CD4-positive, alpha-beta T cell (primary cell): ENCODE measurements around the gene STAB2. TPM values are rescaled to one million over a fixed set of nuclear protein-coding genes. Genes with fewer than 3 reads are reported as not detected.

Source experiments
- ATAC-seq: fragments of 200-7000 bp; cut with Tn5 transposase; one replicate; pipeline ENCODE4 v1.10.0; 2022; ENCODE audit warnings: mild to moderate bottlenecking; ENCODE audit not compliant: poor library complexity
- CTCF ChIA-PET: fragments of 350-600 bp; sonication (Branson Sonifier 250); formaldehyde crosslinking; loops from one replicate; lab custom pipeline; 2021; ENCODE audit warnings: antibody characterized with exemption, inconsistent platforms; lab: Charles Lee
- POLR2A ChIA-PET: fragments of 350-600 bp; sonication (Branson Sonifier 250); formaldehyde crosslinking; loops from one replicate; lab custom pipeline; 2021; ENCODE audit warnings: antibody characterized with exemption, inconsistent platforms; lab: Charles Lee
- DNase-seq, 14 experiments: peaks; one replicate each; pipeline ENCODE4 v3.0.0-alpha.2; 2013 to 2020; ENCODE audit warnings: mixed read lengths in 2 of 14
- H3K27ac ChIP-seq, 2 donors: one replicate each; pipeline versions ENCODE4 v1.5.1 to v1.7.0; 2013; ENCODE audit warnings: low read length in 2 of 2, low read depth in 1 of 2, mild to moderate bottlenecking in 1 of 2
- H3K27me3 ChIP-seq, 2 experiments: 1 replicate in 1 of 2; 2 replicates in 1 of 2; pipeline versions ENCODE4 v1.6.1 to v1.7.0; 2013; ENCODE audit warnings: low read length in 2 of 2, control low read depth in 1 of 2, mild to moderate bottlenecking in 1 of 2, moderate library complexity in 1 of 2; ENCODE audit not compliant: insufficient read depth in 2 of 2, control insufficient read depth in 1 of 2
- H3K36me3 ChIP-seq: one replicate; pipeline ENCODE4 v1.6.1; 2013; ENCODE audit warnings: low read length, control low read depth; ENCODE audit not compliant: insufficient read depth
- H3K4me1 ChIP-seq: one replicate; pipeline ENCODE4 v1.6.1; 2013; ENCODE audit warnings: low read length, control low read depth; ENCODE audit not compliant: insufficient read depth
- H3K4me3 ChIP-seq: one replicate; pipeline ENCODE4 v1.5.1; 2013; ENCODE audit warnings: mild to moderate bottlenecking, low read length, moderate library complexity
- H3K9me3 ChIP-seq, 2 experiments: 1 replicate in 1 of 2; 2 replicates in 1 of 2; pipeline versions ENCODE4 v1.6.1 to v1.7.0; 2013; ENCODE audit warnings: low read length in 2 of 2, mild to moderate bottlenecking in 2 of 2, control low read depth in 1 of 2, moderate library complexity in 1 of 2; ENCODE audit not compliant: control insufficient read depth in 1 of 2, insufficient read depth in 1 of 2
- H3K27ac Mint-ChIP-seq: one replicate; pipeline ENCODE4 v1.8.0; 2020; ENCODE audit warnings: mixed read lengths
- H3K27me3 Mint-ChIP-seq: one replicate; pipeline ENCODE4 v1.8.0; 2021; ENCODE audit warnings: mixed read lengths
- H3K36me3 Mint-ChIP-seq: one replicate; pipeline ENCODE4 v1.8.0; 2021; ENCODE audit warnings: low read depth, mixed read lengths
- H3K4me1 Mint-ChIP-seq: one replicate; pipeline ENCODE4 v1.8.0; 2021; ENCODE audit warnings: low read depth, mixed read lengths
- H3K4me3 Mint-ChIP-seq: one replicate; pipeline ENCODE4 v1.8.0; 2020; ENCODE audit warnings: mild to moderate bottlenecking, mixed read lengths
- H3K9me3 Mint-ChIP-seq: one replicate; pipeline ENCODE4 v1.8.0; 2020; ENCODE audit warnings: mixed read lengths
- intact Hi-C, 2 experiments: fragments of 100-400 bp; cut with DNase I in 1 of 2; cut with micrococcal nuclease in 1 of 2; formaldehyde crosslinking; loops; one replicate each; pipeline versions ENCODE4 v1.15.1 to v1.9.0; 2023 to 2025; cut with DNase I, micrococcal nuclease
- total RNA-seq, 174 experiments: library from RNA in 2 of 174; stranded (reverse) in 2 of 174; gene quantifications; one replicate each; pipeline ENCODE4 v1.2.3 and lab custom pipeline; 2021 to 2026
- TF ChIP-seq, protein P1 (sequence below): fragments of 200-600 bp; IDR thresholded peaks from one replicate; pipeline ENCODE4 v1.8.0; 2022; ENCODE audit warnings: antibody characterized with exemption, mild to moderate bottlenecking

Gene STAB2
- total RNA-seq, 2 experiments from 2014 or later, result not detected

DNA sequence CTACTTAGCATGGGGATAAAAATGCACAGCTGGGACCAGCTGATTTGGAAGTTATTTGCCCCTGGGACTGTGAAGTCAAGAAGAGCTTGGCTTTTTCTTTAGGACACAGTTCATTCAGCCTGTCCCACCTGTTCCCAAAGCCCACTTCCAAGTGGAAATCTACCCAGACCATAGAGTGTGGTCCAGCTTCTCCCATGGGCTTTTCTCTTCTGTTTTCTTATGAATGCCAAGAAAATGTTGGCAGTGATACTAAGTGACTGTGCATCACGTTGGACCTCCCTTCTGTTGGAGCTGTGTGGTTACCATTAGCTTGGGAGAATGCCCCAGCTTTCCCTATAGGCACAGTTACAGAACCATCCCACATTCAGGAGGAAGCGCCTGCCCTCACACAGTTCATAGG is 164.5 kb downstream of the STAB2 start:
- DNase-seq, result no peak

DNA sequence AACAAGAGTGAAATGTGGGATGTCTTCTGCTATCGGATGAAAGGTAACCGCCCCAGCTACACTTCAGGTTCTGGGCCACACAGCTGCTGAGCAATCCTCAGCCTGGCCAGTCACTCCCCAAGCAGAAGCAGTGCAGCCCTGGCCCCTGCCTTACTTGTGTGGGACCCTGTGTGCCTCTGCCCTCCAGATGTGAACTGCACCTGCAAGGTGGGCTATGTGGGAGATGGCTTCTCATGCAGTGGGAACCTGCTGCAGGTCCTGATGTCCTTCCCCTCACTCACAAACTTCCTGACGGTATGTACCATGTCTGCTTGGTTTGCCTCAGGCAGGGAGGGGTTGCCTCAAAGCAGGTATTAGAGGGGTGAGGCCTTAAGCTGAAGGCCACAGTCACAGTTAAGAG is 168.4 kb downstream of the STAB2 start:
- no peaks in the 10 kb centered on the region for H3K27me3 Mint-ChIP-seq
- H3K27ac Mint-ChIP-seq, result no peak overlapping the region
- ChIA-PET CTCF (no interaction called here), POLR2A (no interaction called here)
- no peak overlapping the region for H3K4me3 Mint-ChIP-seq
- Histone ChIP-seq H3K27ac (no peak overlapping the region), H3K4me3 (no peak overlapping the region), H3K36me3 (no peaks in the 10 kb centered on the region), H3K4me1 (no peaks in the 10 kb centered on the region), H3K9me3 (no peaks in the 10 kb centered on the region), H3K27me3 (no peaks in the 10 kb centered on the region)
- TF ChIP-seq, protein P1, sequence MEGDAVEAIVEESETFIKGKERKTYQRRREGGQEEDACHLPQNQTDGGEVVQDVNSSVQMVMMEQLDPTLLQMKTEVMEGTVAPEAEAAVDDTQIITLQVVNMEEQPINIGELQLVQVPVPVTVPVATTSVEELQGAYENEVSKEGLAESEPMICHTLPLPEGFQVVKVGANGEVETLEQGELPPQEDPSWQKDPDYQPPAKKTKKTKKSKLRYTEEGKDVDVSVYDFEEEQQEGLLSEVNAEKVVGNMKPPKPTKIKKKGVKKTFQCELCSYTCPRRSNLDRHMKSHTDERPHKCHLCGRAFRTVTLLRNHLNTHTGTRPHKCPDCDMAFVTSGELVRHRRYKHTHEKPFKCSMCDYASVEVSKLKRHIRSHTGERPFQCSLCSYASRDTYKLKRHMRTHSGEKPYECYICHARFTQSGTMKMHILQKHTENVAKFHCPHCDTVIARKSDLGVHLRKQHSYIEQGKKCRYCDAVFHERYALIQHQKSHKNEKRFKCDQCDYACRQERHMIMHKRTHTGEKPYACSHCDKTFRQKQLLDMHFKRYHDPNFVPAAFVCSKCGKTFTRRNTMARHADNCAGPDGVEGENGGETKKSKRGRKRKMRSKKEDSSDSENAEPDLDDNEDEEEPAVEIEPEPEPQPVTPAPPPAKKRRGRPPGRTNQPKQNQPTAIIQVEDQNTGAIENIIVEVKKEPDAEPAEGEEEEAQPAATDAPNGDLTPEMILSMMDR, result no peak
- no peak for ATAC-seq
- H3K4me1 Mint-ChIP-seq, result no peaks in the 10 kb centered on the region
- H3K9me3 Mint-ChIP-seq, result no peaks in the 10 kb centered on the region
- intact Hi-C loops, result no loop called here
- H3K36me3 Mint-ChIP-seq, result no peaks in the 10 kb centered on the region
- no peak for DNase-seq

More for the DNA sequence above, 164.5 kb downstream of the STAB2 start:
- intact Hi-C loops, result no loop called here
- POLR2A ChIA-PET, result interaction anchor here (1.0 kb wide), 1 partner anchor 9 kb away, joined by 3 read pairs; no protein-coding TSS in a partner anchor
- Histone ChIP-seq H3K27ac (no peak overlapping the region), H3K27me3 (no peaks in the 10 kb centered on the region), H3K36me3 (no peaks in the 10 kb centered on the region), H3K4me1 (no peaks in the 10 kb centered on the region), H3K9me3 (no peaks in the 10 kb centered on the region), H3K4me3 (no peak overlapping the region)
- TF ChIP-seq, protein P1, result no peak
- Mint-ChIP-seq H3K4me1 (no peaks in the 10 kb centered on the region), H3K36me3 (no peaks in the 10 kb centered on the region), H3K9me3 (no peaks in the 10 kb centered on the region), H3K27me3 (peaks cover 4% of the 10 kb centered on the region), H3K27ac (no peak overlapping the region), H3K4me3 (no peak overlapping the region)
- CTCF ChIA-PET, result no interaction called here
- no peak for ATAC-seq

DNA sequence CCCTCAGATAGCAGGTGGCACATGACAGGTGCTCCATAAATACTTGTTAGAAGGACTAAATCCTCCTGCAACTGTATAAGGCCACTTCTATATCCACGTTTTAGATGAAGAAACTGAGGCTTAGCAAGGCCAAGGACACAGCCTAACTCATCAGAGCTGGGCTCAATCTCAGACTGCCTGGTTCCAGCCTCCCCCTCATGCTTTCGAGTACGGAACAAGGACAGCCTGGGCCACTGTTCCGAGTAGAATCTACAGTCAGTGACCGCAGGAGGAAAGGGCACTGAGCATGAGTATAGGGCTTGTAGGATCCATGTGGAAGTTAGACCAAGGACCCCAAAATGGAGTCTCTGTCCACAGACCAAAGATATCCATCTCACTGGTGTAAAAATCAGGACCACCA is 169.4 kb downstream of the STAB2 start:
- Histone ChIP-seq H3K27me3 (no peaks in the 10 kb centered on the region), H3K9me3 (no peaks in the 10 kb centered on the region), H3K27ac (no peak overlapping the region), H3K4me1 (no peaks in the 10 kb centered on the region), H3K36me3 (no peaks in the 10 kb centered on the region), H3K4me3 (no peak overlapping the region)
- TF ChIP-seq, protein P1, result no peak
- CTCF ChIA-PET, result no interaction called here
- POLR2A ChIA-PET, result no interaction called here
- no peak for ATAC-seq
- Mint-ChIP-seq H3K4me3 (no peak overlapping the region), H3K36me3 (no peaks in the 10 kb centered on the region), H3K27ac (no peak overlapping the region), H3K9me3 (no peaks in the 10 kb centered on the region), H3K4me1 (no peaks in the 10 kb centered on the region), H3K27me3 (no peaks in the 10 kb centered on the region)
- no peak for DNase-seq
- intact Hi-C loops, result no loop called here
